ENCODE results near the gene TTC27.

TTC27 gene

DNA sequence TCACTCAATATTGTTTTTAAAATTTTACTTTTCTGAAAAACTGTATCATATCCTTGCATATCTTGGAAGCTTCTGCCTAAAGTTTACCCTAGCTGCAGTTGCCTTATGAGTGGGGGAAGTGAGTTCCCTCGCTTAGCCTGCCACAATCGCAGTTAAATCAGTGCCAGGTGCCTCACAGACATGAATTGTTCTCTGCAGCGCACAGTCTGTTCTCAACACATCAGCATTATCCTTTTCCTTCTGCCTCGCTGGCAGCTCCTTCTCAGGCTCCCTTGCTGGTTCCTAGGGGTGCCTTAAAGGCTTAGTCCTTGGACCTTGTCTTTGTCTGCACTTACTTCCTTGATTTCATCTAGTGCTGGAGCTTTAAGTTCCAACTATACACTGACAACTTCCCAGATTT lies 132.8 kb downstream of the TTC27 start:
- no peak for DNase-seq

- DNase-seq, result peak; percentile 14
Measured at GRCh38 chr2:32768387-32769174, 140.7 kb downstream of the TTC27 start.

DNA sequence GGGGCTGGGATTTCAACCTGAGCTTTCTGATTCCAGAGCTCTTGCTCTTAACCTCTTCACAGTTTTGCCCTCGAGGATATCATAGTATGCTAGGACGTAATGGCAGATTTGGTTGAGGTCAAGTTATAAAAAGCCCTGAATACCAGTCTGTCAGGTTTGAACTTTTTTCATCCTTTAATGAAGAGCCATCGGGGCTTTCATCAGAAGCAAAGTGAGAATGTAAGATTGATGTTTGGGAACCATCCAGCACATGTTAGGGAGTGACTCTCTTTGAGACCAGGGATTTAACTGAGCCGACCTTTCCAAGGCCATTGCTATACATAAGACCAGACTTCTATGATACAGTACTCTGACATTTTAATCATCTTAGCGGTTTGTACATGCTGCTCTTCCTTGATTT lies 142.5 kb downstream of the TTC27 start:
- DNase-seq, result no peak

DNA sequence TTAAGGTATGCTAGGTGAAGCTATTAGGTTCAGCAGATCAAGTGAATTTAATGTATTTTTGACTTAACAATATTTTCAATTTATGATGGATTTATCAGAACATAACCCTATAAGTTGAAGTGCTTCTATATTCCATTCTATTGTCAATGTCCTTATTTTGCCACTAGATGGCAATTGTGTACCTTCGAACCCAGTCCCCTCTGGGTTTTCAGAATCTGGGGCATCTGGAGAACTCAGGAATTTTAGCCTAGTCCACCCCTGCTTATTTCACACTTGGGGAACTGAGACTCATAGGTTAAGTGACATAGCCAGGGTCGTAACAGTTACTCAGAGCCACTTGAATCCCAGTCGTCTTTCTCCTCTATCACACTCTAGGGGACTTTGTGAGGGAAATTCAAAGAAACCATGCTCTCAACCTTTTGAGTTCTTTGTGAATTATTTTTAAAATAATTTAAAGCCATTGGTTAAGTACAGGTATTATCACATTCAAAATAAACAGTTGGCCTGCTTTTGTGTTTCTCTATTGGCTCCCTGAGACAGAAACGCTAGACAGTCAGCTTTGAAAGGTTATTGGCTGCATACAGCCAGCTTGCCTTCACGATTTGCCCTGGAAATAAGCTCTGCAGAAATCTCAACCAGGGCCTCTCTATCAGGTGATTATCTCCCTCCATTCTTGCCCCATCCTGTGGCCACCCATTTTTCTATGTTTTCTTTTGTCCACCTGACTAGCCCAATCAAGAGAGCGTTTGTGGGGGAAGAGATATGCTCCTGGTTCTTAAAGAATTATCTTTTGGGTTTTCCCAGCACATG lies 145.0 kb downstream of the TTC27 start:
- DNase-seq, result peak; percentile 27

DNA sequence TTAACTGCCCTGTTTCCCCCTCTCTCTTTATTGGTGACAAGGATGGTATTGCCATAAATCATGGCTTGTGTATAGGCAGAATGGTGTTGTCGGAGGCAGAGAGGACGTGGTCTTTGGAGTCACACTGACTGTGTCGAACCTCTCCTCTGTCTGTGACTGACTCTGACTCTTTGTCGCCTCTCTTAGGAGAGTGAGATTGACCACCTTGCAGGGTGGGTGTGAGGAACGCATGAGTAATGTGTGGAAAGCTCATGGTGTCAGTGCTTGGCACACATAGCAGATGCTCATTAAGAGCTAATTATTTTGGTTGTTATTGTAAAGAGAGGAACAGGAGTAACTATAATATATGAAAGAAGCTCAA lies 145.6 kb downstream of the TTC27 start:
- no peak for DNase-seq

- DNase-seq, result no peak
Measured at GRCh38 chr2:32775954-32776353, 148.1 kb downstream of the TTC27 start.

DNA sequence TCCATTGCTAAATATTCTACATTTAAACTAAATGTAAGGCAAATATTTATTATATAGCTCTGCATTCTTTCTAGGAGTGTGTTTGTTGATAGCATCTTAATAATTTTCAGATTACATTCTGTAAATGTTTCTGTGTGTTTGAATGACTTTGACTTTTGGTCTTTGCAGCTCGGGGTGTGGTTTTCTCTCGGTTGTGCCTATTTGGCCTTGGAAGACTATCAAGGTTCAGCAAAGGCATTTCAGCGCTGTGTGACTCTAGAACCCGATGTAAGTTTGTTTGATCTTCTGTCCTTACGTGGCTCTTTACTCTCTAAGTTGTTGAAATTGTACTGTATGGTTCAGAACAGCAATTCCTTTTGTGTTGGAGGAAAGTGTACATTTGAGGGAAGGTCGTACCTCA lies 149.9 kb downstream of the TTC27 start:
- DNase-seq, result no peak

GRCh38 chr2:32780961-32781360 lies 153.1 kb downstream of the TTC27 start:
- DNase-seq, result no peak

DNA sequence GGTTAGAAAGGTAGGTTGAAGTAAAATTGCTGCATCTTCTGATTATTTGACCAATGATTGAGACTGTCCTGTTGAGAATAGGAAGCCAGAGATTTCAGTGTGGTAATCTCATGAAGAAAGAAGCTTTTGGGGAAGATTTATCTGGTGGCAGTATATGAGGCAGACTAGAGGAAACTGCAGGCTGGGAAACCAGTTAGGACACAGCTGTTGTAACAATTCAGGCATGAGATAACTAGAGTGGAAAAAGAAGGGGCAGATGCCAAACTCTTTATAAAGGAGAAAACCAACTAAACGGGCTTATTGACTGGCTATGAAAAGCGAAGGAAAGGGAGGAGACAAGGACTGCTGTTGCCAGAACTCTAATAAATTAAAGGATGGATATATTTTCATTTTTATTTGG lies 155.6 kb downstream of the TTC27 start:
- DNase-seq, result no peak

- no peak for DNase-seq
Measured at GRCh38 chr2:32783933-32784332, 156.1 kb downstream of the TTC27 start.

DNA sequence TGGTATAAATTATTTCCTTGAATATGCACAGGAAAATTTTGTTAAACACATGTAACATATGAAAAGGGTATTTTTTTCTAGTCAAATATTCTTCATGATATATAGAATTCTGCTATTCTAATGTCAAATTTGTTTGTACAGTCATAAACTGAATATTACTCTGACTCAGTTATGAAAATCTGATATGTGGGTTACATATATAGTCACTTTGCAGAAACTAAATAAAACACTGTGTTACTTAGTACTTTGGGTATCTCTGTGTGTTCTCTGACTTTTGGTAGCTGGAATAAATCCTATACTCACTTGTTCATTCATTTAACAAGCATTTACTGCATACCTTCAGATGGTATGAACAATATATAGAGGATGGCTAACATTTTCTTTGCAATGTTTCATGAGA lies 159.4 kb downstream of the TTC27 start:
- DNase-seq, result no peak

DNA sequence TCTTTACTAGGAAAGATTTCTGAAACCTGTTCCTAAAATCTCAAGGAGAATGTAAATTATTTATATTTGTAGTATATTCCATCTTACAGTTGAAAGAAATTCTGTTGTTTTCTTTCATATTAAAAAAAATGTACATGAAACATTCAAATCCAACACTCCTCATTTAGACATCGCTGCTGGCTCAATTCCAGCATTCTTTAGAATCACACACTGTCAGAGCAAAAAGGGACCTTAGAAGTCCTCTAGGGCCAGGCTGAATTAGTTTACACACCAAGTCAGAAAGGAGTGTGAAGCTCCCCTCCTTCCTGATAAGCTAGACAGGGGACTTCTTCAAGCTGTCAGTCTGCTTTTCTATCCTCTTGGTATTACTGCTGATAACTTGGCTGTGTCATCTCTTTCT lies 160.3 kb downstream of the TTC27 start:
- DNase-seq, result no peak

DNA sequence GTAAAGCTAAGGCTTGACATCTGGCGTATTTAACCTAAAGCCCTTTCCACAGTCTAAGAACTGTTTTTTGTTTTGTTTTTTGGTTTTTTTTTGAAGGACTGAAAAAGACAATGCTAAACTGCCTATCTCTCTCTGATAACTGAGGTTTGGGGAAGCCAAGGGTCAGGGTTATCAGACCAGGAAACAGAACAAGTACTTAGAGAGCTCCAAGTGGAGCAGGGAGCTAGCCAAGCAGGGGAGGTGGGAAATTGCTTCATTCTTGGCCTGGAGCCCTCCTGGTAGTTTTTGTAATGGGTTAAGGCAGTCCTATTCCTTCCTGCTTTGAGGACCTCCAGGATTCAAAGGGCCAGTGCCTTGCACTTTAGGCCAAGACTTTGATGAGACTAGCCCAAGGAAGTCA lies 164.6 kb downstream of the TTC27 start:
- no peak for DNase-seq

GRCh38 chr2:32798829-32799228 lies 171.0 kb downstream of the TTC27 start:
- DNase-seq, result no peak

DNA sequence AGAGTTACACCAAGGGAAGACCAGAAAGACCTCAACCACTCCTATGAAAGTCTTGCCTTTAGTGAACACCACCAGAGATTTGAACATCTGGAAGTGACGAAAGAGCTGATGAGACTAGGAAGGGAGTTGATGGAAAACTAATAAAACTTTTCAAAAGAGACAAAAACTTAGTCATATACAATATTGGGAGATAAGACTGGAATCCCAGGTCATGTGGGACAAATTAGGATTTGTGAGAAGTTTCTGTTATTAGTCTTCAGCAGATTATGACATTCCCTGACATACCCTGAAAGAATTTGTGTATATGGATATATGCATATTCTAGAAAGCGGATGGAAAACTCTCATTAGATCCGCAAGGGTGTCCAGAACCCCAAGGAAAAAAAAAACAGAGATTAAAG lies 173.9 kb downstream of the TTC27 start:
- DNase-seq, result no peak

DNA sequence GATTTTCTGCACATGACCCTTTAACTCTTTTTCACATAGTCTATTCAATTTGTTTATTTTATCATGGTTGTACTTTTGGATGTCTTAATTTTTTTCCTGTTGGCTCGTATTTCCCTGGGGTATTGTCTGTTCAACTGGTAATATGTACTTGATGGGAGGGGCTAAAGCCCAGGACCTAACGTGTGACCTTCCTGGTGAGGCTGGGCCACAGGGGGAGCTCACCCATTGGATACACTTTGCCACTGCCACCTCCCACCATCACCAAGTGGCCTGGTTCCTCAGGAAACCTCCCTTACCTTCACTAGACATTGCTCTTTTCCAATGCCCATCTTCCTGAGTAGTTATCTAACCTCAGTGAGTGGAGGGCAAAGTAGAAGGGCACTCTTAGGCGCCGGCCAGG lies 175.0 kb downstream of the TTC27 start:
- no peak for DNase-seq

DNA sequence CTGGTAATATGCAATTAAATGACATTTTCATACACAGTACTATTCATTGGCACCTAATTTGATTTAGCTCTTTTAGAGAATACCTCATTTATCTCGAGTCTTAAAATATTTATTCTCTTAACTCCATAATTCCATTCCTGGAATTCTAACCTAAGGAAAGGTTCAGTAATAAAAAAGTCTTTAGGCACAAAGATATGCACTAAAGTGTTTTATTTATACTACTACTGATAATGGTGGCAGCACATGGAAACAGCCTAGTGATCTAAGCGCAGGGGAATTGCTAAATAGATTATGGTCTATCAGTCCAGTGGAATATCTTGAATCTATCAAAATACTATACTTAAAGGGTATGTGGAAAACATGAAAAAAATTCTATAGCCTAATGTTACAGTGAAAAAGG lies 176.4 kb downstream of the TTC27 start:
- DNase-seq, result no peak

DNA sequence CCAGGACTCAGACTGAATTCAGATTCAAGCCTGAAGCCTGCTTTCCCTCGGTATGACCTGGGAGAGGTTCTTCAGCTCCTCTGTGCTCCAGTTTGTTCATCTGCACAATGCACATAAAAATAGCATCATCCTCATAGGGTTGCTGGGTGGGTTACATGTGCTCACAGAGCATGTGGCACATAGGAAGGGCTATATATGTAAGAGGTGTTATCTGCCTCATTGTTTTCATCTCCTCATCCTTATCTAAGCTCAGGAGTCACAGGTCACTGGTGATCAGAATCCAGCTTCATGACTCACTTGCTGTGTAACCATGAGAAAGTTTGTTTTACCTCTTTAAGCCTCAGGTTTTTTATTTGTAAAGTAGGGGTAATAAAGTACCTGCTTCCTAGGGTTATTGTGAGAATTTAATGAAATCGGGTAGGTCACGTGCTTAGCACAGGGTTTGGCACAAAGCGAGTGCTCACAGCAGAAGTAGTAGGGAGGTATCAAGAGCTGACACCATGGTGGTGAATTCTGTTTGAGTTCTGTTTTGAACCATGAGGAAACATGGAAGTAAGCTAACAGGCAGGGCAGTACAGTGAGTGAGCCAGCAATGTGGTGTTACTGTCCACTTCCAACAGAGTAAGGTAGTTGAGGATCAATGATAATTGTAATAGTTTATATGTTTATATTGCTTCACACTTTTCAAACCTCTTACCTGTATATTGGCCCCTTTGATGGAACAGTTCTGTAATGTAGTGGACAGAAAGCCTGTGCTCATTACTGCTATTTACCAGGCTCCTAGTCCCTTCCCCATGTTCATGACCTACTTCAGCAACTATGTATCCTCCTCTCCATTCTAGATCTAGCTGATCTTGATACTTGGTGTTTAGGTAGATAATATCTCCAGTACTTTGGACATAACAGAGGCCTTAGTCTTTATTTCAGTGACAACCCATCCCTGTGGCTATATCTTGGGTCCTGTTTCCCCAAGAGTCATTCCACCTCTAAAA lies 177.6 kb downstream of the TTC27 start:
- no peak for DNase-seq

GRCh38 chr2:32806857-32807256 lies 179.0 kb downstream of the TTC27 start:
- no peak for DNase-seq

DNA sequence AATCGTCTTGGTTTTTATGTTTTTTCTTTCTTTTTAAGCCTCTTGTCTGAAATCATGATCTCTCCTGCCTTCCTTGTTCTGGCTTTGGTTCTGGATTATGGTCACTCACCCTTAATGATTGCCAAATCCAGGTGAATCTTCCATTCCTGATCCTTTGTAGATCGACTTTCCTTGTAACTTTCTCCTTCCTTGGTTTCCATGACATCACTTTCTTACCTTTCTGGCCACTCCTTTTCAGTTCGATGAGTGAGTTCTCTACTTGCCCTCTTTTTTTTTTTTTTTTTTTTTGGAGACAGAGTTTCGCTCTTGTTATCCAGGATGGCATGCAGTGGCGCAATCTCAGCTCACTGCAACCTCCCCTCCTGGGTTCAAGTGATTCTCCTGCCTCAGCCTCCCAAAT lies 179.8 kb downstream of the TTC27 start:
- DNase-seq, result no peak

DNA sequence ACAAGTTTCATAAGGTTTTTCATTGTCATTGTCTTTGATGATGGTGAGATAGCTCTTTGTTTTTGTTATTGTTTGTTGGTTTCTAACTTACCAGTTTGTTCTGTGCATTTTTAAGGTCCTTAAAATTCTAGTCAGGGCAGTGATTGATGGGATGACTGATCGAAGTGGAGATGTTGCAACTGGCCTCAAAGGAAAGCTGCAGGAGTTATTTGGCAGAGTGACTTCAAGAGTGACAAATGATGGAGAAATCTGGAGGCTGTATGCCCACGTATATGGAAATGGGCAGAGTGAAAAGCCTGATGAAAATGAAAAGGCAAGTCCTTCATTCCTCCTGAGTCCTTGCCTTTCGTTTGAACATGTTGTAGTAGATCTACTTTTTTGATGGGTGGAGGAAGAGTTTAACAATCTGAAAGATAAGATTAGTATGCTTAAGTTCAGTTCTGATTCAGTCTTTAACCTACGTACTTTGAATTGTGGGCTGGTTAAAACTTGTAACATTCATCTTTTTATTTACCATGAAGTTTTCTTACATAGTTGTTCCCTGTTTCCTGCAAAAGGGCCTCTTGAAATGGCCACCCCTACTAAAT lies 183.2 kb downstream of the TTC27 start:
- DNase-seq, result no peak

DNA sequence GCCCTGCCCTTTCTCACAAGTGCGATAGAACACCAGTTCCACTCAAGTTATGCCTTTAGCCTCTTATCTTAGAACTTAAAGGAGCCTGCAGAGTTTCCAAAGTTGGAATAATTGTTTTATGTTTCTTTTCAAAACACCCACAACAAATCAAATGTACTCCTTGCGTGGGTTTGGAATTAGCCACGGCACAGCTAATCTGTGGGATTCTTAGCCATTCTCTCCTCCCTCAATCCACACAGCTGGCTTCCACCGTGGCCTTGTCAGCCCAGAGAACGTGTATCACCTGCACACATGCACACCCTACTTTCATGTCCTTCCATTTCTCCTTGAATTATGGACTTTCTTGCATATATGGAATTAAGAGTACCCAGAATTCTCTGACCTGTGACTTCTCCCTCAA lies 183.8 kb downstream of the TTC27 start:
- DNase-seq, result no peak

GRCh38 chr2:32812316-32812715 lies 184.5 kb downstream of the TTC27 start:
- no peak for DNase-seq

All from GDM1 (cell line).